Stimulated activated CD4-positive, alpha-beta T cell treated with anti-CD3 and anti-CD28 coated beads, Interleukin-15, amount 100 ng/mL, for 48 hours (primary cell): ENCODE data around the gene GON4L.
"Not testable (repeated sequence)": the region's sequence is repeated elsewhere in the genome, so short reads cannot be mapped to it uniquely, and the experiment has no call there.

Experiments used
- DNase-seq, 2 donors: peaks; one replicate each; pipeline ENCODE4 v3.0.0-alpha.2; 2020; ENCODE audit warnings: low read depth in 2 of 2

Gene GON4L, protein sequence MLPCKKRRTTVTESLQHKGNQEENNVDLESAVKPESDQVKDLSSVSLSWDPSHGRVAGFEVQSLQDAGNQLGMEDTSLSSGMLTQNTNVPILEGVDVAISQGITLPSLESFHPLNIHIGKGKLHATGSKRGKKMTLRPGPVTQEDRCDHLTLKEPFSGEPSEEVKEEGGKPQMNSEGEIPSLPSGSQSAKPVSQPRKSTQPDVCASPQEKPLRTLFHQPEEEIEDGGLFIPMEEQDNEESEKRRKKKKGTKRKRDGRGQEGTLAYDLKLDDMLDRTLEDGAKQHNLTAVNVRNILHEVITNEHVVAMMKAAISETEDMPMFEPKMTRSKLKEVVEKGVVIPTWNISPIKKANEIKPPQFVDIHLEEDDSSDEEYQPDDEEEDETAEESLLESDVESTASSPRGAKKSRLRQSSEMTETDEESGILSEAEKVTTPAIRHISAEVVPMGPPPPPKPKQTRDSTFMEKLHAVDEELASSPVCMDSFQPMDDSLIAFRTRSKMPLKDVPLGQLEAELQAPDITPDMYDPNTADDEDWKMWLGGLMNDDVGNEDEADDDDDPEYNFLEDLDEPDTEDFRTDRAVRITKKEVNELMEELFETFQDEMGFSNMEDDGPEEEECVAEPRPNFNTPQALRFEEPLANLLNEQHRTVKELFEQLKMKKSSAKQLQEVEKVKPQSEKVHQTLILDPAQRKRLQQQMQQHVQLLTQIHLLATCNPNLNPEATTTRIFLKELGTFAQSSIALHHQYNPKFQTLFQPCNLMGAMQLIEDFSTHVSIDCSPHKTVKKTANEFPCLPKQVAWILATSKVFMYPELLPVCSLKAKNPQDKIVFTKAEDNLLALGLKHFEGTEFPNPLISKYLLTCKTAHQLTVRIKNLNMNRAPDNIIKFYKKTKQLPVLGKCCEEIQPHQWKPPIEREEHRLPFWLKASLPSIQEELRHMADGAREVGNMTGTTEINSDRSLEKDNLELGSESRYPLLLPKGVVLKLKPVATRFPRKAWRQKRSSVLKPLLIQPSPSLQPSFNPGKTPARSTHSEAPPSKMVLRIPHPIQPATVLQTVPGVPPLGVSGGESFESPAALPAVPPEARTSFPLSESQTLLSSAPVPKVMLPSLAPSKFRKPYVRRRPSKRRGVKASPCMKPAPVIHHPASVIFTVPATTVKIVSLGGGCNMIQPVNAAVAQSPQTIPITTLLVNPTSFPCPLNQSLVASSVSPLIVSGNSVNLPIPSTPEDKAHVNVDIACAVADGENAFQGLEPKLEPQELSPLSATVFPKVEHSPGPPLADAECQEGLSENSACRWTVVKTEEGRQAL (N-terminal part only)

DNA sequence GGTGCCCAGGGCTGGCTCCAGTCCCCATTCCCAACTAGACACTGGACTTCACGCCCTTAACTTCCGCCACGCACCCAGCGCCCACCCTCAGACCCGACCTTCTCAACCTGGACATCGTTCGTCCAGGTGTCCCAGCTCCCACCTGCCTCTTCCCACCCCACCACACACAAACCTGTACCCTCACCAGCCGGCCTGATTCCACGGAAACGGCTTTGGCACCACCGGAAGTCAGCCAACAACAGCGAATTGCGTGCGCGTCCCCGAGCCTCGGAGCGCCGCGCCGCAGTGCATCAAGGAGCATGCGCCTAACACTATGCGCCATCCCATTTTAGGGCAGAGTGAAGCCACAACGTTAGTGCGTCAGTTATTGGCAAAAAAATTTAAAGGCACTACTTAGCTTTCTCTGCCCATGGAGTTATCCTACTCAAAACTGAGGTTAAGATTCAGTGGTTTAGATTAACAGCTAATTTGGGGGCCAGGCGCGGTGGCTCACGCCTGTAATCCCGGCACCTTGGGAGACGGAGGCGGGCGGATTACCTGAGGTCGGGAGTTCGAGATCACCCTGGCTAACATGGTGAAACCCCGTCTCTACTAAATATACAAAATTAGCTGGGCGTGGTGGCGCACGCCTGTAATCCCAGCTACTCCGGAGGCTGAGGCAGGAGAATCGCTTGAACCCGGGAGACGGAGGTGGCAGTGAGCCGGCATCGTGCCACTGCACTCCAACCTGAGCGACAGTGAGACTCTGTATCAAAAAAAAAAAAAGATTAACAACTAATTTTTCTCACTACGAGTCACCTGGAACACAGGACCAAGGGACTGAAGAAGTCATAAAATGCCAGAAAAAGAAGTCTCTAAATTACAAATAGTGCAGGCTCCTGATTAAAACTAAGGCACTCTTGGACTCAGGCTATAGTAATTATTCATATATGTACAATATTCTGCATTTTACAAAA is at the start of gene GON4L:
Gene GON4L (minus strand): TSS at position 240 of the 956 bp plus-strand sequence. CDS start 3,434 bp downstream, outside the sequence.
- DNase-seq: peak; percentile 79 to 87

DNA sequence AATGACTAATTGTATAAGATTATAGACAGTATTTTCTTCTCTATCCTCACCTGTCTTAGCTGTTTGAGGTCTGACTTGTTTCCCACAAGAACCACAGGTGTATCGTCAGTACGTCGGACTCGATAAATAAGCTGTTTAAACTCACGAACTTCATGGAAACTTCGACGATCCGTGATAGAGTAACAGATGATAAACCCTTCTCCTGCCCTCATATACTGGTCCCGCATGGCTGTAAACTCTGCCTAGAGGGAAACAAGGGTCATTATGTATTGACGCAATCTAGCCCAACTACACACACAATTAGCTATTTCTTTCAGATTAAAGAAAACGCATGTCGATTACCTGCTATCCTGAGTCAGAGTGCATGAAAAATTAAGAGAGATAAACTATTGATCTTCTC is 47.2 kb upstream of the GON4L start:
- no peak for DNase-seq

DNA sequence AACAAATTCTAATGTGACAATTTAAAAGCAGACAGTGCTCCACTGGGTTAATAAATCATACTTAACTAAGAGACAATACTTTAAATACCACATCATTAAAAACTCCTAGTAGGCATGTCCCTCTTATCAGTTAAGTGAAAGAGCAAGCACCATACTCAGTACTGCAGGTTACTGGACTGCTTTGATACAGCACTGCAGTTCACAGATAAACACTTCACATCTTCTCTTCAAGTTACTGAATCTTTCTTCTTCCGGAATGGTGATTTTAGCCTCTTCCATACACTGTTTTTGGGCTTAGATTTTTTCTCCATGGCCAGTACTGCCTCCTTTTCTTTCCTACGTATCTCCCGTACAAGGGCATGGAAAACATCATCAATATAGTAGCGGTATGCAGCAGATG is 43.1 kb upstream of the GON4L start:
- DNase-seq: no peak

DNA sequence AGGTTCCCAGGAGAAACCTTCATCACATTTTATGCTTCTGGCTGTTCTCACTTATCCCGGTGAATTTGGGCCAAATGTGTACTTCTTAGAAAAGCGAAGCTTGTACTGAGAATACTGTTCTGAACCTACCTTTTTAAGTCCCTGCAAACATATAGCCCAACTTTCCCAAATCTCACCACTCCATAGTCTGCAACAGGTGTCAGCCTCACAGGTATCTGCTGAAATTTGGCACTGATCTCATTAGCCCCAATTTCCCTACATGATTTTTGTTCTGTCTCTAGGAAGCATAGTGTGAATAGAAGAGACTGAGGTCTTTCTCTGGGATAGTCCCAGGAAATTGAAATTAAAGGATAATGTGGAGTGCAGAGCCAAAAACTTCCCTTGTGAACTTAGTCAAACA is 42.7 kb upstream of the GON4L start:
- no peak for DNase-seq

DNA sequence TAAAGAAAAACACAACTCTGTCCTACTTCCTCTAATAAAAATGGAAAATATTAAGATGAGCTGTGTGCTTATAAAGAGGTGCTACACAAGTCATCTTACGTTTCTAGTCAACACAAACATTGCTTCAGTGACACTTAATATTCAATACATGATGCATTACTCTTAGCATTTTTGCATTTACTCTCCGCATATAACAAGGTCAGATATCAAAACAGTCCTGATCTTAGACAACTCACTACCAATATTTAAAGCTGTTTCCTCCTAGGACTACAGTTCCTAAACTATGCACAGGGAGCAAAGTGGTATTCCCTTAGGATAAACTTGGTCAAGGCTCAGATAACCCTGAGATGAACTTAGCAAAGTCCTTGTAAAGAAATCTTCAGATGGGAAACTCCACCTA is 41.9 kb upstream of the GON4L start:
- DNase-seq: no peak

DNA sequence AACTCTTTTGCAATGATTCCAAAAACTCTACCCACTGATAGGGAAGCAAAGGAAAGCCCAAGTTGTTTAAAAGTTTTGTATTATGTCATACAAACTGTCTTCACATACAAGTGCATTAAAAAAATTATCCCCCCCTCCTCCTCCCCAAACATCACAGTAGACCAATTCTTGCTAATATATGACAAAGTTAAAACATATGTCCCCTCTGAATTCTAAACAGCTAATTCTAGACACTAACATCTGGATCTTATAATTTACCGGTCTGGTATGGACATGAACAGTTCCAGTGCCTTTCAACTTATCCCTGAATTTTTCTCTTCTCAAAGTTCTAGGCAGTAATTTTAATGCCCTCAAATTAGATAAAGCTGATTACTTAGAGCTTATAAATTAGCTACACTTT is 40.7 kb upstream of the GON4L start:
- no peak for DNase-seq

DNA sequence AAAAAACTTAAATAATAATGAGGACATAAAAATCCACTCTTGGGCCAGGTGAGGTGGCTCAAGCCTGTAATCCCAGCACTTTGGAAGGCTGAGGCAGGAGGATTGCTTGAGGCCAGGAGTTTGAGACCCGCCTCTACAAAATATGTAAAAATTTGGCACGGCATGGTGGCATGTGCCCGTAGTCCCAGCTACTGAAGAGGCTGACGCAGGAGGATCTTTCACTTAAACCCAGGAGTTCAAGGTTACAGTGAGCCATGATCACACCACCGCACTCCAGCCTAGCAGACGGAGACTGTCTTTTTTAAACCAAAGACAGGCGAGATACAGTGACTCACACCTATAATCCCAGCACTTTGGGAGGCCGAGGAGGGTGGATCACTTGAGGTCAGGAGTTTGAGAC is 39.5 kb upstream of the GON4L start:
- DNase-seq: not testable (repeated sequence)

DNA sequence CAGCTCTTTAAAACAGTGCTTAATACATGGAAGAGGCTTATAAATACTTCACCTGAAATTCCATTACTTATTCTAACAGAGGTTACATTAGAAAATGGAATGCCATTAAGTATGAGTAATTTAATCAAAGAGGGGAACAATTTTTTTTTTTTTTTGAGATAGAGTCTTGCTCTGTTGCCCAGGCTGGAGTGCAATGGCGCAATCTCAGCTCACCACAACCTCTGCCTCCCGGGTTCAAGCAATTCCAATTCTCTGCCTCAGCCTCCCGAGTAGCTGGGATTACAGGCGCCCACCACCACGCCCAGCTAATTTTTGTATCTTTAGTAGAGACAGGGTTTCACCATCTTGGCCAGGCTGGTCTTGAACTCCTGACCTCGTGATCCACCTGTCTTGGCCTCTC is 38.6 kb upstream of the GON4L start:
- DNase-seq: not testable (repeated sequence)

DNA sequence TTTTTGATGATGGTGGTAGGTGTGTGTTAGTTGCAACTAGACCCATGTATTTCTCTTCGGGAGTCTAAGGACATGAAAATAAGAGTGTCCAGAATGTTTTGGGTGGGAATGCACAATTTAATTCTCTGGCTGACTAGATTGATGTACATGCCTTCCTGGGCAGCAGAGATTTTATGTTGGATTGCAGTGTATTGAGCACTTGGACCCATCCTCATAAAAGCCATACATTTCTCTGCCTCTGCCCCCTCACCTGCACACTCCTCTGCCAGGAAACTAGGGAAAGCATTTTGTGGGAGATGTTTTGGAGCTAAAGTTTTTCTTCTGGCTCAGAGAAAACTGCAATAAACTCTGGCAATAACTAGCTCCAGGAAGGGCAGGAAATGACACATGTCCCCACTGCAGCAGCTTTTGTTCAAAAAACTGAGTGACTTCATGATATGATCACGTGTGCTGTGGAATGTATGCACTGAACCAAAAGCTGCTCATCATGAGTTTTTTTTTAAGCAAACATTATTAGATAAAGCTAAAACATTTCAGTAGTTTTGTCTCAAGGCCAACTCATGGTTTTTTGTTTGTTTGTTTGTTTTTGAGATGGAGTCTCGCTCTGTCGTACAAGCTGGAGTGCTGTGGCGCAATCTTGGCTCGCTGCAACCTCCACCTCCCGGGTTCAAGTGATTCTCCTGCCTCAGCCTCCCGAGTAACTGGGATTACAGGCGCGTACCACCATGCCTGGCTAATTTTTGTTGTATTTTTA is 36.6 kb upstream of the GON4L start:
- no peak for DNase-seq

DNA sequence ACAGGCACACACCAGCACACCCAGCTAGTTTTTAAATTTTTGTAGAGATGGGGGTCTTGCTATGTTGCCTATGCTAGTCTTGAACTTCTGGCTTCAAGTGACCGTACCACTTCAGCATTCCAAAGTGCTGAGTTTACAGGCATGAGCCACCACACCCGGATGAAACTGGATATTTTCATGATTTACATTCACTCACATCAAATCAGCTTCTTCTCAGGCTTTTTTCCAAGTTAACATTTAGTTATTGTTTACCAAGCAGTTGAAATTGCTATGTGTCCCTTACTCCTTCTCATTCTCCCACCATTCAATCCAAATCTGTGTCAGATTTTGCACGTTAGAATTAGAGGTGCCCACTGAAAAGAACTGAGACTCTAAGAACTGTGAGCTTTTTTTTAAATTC is 35.8 kb upstream of the GON4L start:
- DNase-seq: no peak

DNA sequence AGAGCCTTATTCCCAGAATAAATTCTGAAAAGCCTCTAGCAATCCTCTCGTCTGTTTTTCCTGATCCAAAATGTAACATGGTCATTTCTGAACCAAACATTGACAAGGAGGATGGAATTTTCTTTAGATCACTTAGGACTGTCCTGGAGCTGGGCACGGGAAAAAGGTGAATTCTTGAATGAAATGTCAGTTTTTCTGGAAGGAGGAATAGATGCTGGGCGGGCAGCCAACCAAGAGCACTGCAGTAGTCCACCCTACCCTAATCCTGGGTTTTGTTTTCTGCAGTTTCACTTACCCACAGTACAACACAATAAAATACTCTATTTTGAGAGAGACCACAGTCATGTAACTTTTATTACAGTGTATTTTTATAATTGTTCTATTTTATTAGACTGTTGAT is 33.2 kb upstream of the GON4L start:
- no peak for DNase-seq

DNA sequence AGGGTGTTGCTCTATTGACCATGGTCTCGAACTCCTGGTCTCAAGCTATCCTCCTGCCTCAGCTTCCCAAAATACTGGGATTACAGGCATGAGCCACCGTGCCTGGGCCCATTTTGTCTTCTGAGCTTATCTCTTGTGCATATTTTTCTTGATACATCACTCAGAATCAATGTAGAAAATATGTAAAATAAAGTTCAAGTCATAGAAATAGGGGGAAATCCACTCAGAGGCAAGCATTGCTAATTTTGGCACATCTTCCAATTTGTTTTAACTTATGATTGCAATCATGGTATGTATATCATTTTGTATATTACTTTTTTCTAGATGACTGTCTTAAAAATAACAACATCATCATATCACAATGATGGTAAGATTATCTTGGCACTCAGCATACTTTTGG is 32.6 kb upstream of the GON4L start:
- no peak for DNase-seq

DNA sequence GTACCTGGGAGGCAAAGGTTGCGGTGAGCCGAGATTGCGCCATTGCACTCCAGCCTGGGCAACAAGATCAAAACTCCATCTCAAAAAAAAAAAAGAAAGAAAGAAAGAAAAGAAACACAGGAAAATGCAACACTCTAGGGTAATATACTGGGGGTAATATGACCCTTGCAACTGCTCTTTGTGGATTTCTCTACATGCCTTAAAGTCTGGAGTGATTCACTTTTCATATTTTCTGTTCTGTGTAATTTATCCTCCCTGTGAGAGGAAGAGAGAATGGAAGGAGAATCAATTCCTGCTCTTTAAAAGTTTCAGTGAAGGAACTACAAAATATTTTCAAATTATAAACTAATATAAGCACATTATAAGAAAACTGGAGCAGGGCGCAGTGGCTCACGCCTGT is 31.5 kb upstream of the GON4L start:
- DNase-seq: no peak

DNA sequence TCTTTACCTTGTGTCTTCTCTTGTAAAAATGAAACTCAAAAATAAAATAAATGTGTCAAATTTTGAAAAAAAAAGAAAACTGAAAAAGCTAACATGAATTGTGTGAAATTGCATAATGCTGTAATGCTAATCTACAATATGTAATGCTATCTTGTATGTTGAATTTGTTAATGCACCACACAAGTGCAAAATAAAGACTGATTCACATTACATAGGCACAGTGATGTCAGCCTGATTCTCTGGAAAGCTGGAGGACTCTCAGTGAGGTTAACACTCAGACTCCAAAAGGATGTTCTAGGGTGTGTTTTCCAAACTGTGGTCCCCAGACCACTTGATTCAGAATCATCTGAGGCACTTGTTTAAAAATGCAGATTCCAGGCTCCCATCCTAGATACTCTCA is 28.0 kb upstream of the GON4L start:
- no peak for DNase-seq

DNA sequence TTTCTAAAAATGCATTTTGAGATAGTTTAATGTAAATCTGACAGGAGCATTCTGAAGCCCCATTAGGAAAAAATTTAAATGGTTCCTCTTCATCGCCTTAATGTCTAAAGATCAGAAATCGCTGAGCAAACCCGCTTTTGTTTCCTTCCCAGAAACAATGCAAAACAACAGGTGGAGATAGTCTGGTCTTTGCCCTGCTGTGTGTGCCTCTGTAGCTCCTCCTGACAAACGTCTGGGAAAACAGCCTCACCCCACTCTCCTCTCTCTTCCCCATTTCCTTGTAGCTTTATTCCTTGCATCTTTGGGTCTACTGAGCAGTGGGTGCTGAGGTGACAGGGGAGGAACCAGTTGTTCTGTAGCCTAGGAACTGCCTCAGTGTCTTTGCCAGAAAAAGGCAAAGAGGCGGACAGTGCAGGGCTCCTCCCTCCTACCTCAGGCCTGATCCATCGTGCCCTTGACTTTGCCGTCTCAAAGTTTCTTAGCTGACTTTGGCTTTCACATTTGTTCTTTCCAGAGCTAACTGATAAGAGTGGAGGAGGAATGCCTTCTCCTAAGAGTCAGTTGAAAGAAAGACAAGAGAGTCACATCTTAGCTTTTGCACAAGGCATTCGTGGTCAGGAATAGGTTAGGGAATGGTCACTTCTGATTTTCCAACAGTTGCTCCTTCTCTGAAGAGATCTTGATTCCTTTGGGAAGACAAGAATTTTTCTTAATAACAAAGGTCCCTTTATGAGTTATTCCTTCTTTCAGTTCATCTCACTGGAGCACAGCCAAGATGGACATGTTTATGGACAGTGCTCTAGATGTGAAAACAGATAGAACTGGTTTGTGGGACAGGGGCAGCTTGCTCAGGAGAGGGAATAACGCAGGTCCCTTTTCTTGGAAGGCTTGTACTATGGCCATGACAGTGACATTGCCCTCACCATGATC is 27.3 kb upstream of the GON4L start:
- no peak for DNase-seq

DNA sequence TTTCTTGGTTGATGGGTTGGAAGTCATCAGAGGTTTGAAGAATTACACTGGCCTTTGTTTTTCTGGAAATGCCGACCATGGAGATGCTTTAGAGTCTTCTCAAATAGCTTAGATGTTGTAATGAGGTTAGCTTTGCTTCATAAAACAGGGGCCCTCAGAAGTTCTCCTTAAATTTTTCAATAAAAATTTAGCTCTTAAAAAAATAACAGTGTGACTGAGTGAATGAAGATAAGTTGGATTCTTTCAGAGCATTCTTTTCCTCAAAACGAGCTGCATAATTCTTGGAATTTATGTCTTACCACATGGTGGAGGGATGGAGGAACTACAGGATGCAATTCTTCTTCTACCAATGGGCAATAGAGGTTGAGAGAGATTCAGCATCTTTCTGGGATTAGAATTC is 25.8 kb upstream of the GON4L start:
- DNase-seq: no peak

DNA sequence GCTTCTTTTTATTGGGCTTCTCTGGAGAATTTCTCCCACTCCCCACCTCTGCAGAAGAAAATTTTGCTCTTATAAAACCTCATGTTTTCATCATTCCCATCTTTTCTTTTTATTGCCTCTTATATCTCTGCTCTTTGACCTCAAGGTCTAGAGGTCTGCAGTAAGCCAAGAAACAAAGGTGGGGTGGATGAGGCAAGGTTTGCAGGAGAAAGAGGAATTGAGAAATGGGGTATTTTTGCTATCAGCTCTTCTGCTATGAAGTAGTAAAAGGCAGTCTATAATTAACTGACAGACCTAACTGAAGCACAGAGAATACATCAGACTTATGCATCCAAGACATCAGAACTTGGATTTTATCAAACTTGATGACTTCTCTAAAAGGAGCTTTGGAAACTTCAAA is 25.2 kb upstream of the GON4L start:
- DNase-seq: no peak

DNA sequence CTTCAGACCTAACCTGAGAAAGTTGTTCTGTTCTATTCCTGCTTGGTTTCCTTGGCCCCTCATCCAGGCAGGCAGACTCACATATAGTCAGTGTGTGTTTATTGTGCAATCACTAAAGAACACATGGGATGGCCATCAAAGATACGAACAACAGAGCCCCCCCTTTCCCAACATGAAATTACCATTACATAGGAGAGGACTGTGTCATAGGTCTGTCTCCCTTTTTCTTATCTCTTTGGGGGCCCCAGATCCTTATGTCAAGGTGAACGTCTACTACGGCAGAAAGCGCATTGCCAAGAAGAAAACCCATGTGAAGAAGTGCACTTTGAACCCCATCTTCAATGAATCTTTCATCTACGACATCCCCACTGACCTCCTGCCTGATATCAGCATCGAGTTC is 23.9 kb upstream of the GON4L start:
- no peak for DNase-seq

DNA sequence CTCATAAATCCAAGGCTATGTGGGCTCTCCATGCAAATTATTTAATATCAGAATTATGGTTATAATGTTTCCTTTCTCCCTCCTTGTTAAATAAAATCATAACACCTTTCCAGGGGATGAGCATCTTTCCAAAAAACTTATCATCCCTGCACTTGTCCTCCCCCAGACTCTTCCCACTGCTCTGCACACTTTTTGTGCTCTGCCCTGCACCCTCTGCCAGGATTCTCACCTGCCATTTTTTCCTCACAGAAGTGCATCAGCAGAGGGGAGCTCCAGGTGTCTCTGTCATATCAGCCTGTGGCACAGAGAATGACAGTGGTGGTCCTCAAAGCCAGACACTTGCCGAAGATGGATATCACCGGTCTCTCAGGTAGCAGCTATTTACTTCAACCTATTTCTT is 23.2 kb upstream of the GON4L start:
- DNase-seq: no peak
